Esophagus muscularis mucosa (tissue), 4 donors: Measurements from ENCODE around the gene SGPP2.

Experiments used
- CTCF ChIP-seq, 3 experiments: fragments of 200-600 bp in 2 of 3; fragments of 450-650 bp in 1 of 3; sonication (generic) in 2 of 3; IDR thresholded peaks; one replicate each; pipeline ENCODE4 v1.5.1; 2017 to 2019; ENCODE audit warnings: antibody characterized with exemption in 3 of 3, mild to moderate bottlenecking in 2 of 3, moderate library complexity in 1 of 3
- EP300 ChIP-seq: sonication (generic); formaldehyde crosslinking; IDR thresholded peaks from one replicate; pipeline ENCODE4 v1.6.1; 2017; ENCODE audit warnings: antibody characterized with exemption
- POLR2A ChIP-seq: fragments of 450-650 bp; IDR thresholded peaks from one replicate; pipeline ENCODE4 v1.6.1; 2017; ENCODE audit warnings: antibody characterized with exemption, moderate library complexity, mild to moderate bottlenecking, low read depth
- POLR2AphosphoS5 ChIP-seq, 2 donors: sonication (generic); formaldehyde crosslinking; IDR thresholded peaks; one replicate each; pipeline ENCODE4 v1.6.1; 2017; ENCODE audit warnings: antibody characterized with exemption in 2 of 2

- TF ChIP-seq POLR2A (no peak), CTCF (IDR thresholded peaks at IDR 0.05) (no peak), POLR2AphosphoS5 (IDR thresholded peaks at IDR 0.05) (no peak), EP300 (no peak)
Observed at GRCh38 chr2:222566229-222566628, 141.9 kb downstream of the SGPP2 start.
